ENCODE measurements around the gene MFSD11.
"Not testable (repeated sequence)": the region's sequence is repeated elsewhere in the genome, so short reads cannot be mapped to it uniquely, and the experiment has no call there.

MFSD11 gene

GRCh38 chr17:76702076-76702475 lies 35.8 kb upstream of the MFSD11 start:
- no peak for TF ChIP-seq CTCF (IDR thresholded peaks at IDR 0.05)
- Histone ChIP-seq H3K4me3 (no peak overlapping the region), H3K27ac (peak overlapping the region in 1 of 2 donors; percentile 92)
- DNase-seq (ENCODE audit: low spot score), result no peak

- Histone ChIP-seq H3K4me3 (no peak overlapping the region), H3K27ac (peak overlapping the region in 1 of 2 donors; percentile 51)
- TF ChIP-seq CTCF (IDR thresholded peaks at IDR 0.05), result no peak
- DNase-seq (ENCODE audit: low spot score), result no peak
These were observed 34.8 kb upstream of the MFSD11 start for GRCh38 chr17:76702941-76703637.

GRCh38 chr17:76704805-76705204 lies 33.1 kb upstream of the MFSD11 start:
- DNase-seq (ENCODE audit: low spot score), result no peak
- H3K27ac ChIP-seq, result peak overlapping the region; percentile 37 to 40
- no peak for TF ChIP-seq CTCF (IDR thresholded peaks at IDR 0.05)

GRCh38 chr17:76706817-76707216 lies 31.1 kb upstream of the MFSD11 start:
- Histone ChIP-seq H3K4me3 (no peak overlapping the region), H3K27ac (peak overlapping the region in 1 of 2 donors; percentile 42)
- DNase-seq (ENCODE audit: low spot score), result no peak
- no peak for TF ChIP-seq CTCF (IDR thresholded peaks at IDR 0.05)

More at GRCh38 chr17:76704805-76705204, 33.1 kb upstream of the MFSD11 start:
- no peak overlapping the region for H3K4me3 ChIP-seq

GRCh38 chr17:76707985-76708807 lies 29.7 kb upstream of the MFSD11 start:
- DNase-seq (ENCODE audit: low spot score), result no peak
- peak overlapping the region; percentile 99 for H3K4me3 ChIP-seq
- TF ChIP-seq CTCF (IDR thresholded peaks at IDR 0.05), result no peak
- peak overlapping the region; percentile 96 to 99 for H3K27ac ChIP-seq

GRCh38 chr17:76709077-76709950 lies 28.6 kb upstream of the MFSD11 start:
- no peak for TF ChIP-seq CTCF (IDR thresholded peaks at IDR 0.05)
- peak; percentile 96 for DNase-seq (ENCODE audit: low spot score)

GRCh38 chr17:76709951-76710862 lies 27.7 kb upstream of the MFSD11 start:
- Histone ChIP-seq H3K4me3 (peak overlapping the region; percentile 99), H3K27ac (peak overlapping the region; percentile 96 to 99)
- DNase-seq (ENCODE audit: low spot score), result not testable (repeated sequence)

More at GRCh38 chr17:76709077-76709950, 28.6 kb upstream of the MFSD11 start:
- H3K27ac ChIP-seq, result peak overlapping the region; percentile 96 to 99
- H3K4me3 ChIP-seq, result peak overlapping the region; percentile 99

All from coronary artery (tissue), 2 donors.